Thyroid gland (tissue), 4 donors: Measurements from ENCODE around the gene DYNC1I1.

ENCODE experiments used
- CTCF ChIP-seq, 6 experiments: fragments of 200-600 bp in 3 of 6; fragments of 450-650 bp in 3 of 6; sonication (generic) in 3 of 6; IDR thresholded peaks; one replicate each; pipeline ENCODE4 v1.5.1; 2016 to 2019; ENCODE audit warnings: antibody characterized with exemption in 6 of 6, mild to moderate bottlenecking in 2 of 6, inconsistent platforms in 1 of 6, moderate library complexity in 1 of 6
- POLR2A ChIP-seq, 2 donors: fragments of 450-650 bp; IDR thresholded peaks; one replicate each; pipeline ENCODE4 v1.6.1; 2017; ENCODE audit warnings: antibody characterized with exemption in 2 of 2, mild to moderate bottlenecking in 2 of 2, moderate library complexity in 1 of 2

- TF ChIP-seq CTCF (IDR thresholded peaks at IDR 0.05) (no peak), POLR2A (IDR thresholded peaks at IDR 0.05) (no peak)
These were observed 178.3 kb downstream of the DYNC1I1 start for GRCh38 chr7:95950698-95951097.
